ENCODE measurements around the gene MAPK8IP3.

Gene MAPK8IP3

GRCh38 chr16:1661826-1662225 lies 44.2 kb upstream of the MAPK8IP3 start:
- Histone ChIP-seq H2BK120ac (ENCODE audit: insufficient read depth, low read length, poor library complexity) (no peak overlapping the region), H3K23ac (ENCODE audit: low read length) (no peak overlapping the region), H2BK5ac (ENCODE audit: low read depth, low read length, poor library complexity) (no peak overlapping the region), H3K79me1 (ENCODE audit: low read length) (no peaks in the 10 kb centered on the region), H3K18ac (ENCODE audit: low read length) (no peak overlapping the region), H3K36me3 (ENCODE audit: control insufficient read depth in 1 of 2, insufficient read depth in 2 of 2, low read length in 2 of 2) (peaks cover 73 to 80% of the 10 kb centered on the region in 2 experiments), H2AK5ac (ENCODE audit: low read length) (no peak overlapping the region), H3K4me2 (ENCODE audit: low read length) (no peak overlapping the region), H3K14ac (ENCODE audit: low read length) (no peak overlapping the region), H3K27ac (ENCODE audit: low read depth, low read length) (no peak overlapping the region), H2AFZ (ENCODE audit: insufficient read depth, low read length, poor library complexity) (no peak overlapping the region), H3K4me1 (ENCODE audit: control insufficient read depth in 1 of 2, insufficient read depth in 2 of 2, low read length in 2 of 2) (no peaks in the 10 kb centered on the region), H4K8ac (ENCODE audit: low read depth, low read length) (no peak overlapping the region), H2BK12ac (ENCODE audit: low read length) (no peak overlapping the region), H3K4ac (ENCODE audit: low read depth, low read length) (no peak overlapping the region), H3K4me3 (ENCODE audit: low read depth, low read length) (no peak overlapping the region), H3K27me3 (ENCODE audit: insufficient read depth, low read length) (no peaks in the 10 kb centered on the region), H3K9me3 (ENCODE audit: insufficient read depth, low read depth, low read length) (peaks cover 3% of the 10 kb centered on the region), H4K91ac (ENCODE audit: low read depth, low read length) (no peak overlapping the region), H4K12ac (ENCODE audit: low read depth, low read length) (no peak overlapping the region), H3K9ac (ENCODE audit: low read length) (no peak overlapping the region), H3K79me2 (ENCODE audit: control insufficient read depth, insufficient read depth, low read length, poor library complexity) (no peaks in the 10 kb centered on the region)
- WGBS (ENCODE audit: extremely low coverage, insufficient coverage, insufficient read length), result no CpG with 5 or more reads among the region's 2 CpGs
- no peak for DNase-seq

GRCh38 chr16:1662543-1662942 lies 43.5 kb upstream of the MAPK8IP3 start:
- no peak overlapping the region for H3K23ac ChIP-seq (ENCODE audit: low read length)
- peaks cover 73 to 80% of the 10 kb centered on the region in 2 experiments for H3K36me3 ChIP-seq (ENCODE audit: control insufficient read depth in 1 of 2, insufficient read depth in 2 of 2, low read length in 2 of 2)
- H3K4me1 ChIP-seq (ENCODE audit: control insufficient read depth in 1 of 2, insufficient read depth in 2 of 2, low read length in 2 of 2), result no peaks in the 10 kb centered on the region
- H3K79me1 ChIP-seq (ENCODE audit: low read length), result no peaks in the 10 kb centered on the region
- H2AFZ ChIP-seq (ENCODE audit: insufficient read depth, low read length, poor library complexity), result no peak overlapping the region
- H3K4me3 ChIP-seq (ENCODE audit: low read depth, low read length), result no peak overlapping the region
- H3K79me2 ChIP-seq (ENCODE audit: control insufficient read depth, insufficient read depth, low read length, poor library complexity), result no peaks in the 10 kb centered on the region
- no peak overlapping the region for H2BK120ac ChIP-seq (ENCODE audit: insufficient read depth, low read length, poor library complexity)
- H4K8ac ChIP-seq (ENCODE audit: low read depth, low read length), result no peak overlapping the region
- no peak overlapping the region for H3K18ac ChIP-seq (ENCODE audit: low read length)
- H3K27me3 ChIP-seq (ENCODE audit: insufficient read depth, low read length), result no peaks in the 10 kb centered on the region
- H2AK5ac ChIP-seq (ENCODE audit: low read length), result no peak overlapping the region
- no peak overlapping the region for H3K4ac ChIP-seq (ENCODE audit: low read depth, low read length)
- H2BK5ac ChIP-seq (ENCODE audit: low read depth, low read length, poor library complexity), result no peak overlapping the region
- no peak overlapping the region for H3K9ac ChIP-seq (ENCODE audit: low read length)
- H3K27ac ChIP-seq (ENCODE audit: low read depth, low read length), result no peak overlapping the region
- no peak overlapping the region for H4K91ac ChIP-seq (ENCODE audit: low read depth, low read length)
- H3K9me3 ChIP-seq (ENCODE audit: insufficient read depth, low read depth, low read length), result peaks cover 3% of the 10 kb centered on the region
- H3K4me2 ChIP-seq (ENCODE audit: low read length), result no peak overlapping the region
- DNase-seq, result no peak
- no peak overlapping the region for H3K14ac ChIP-seq (ENCODE audit: low read length)
- no peak overlapping the region for H4K12ac ChIP-seq (ENCODE audit: low read depth, low read length)
- WGBS (ENCODE audit: extremely low coverage, insufficient coverage, insufficient read length), result no CpG with 5 or more reads among the region's 20 CpGs
- H2BK12ac ChIP-seq (ENCODE audit: low read length), result no peak overlapping the region

GRCh38 chr16:1665829-1666228 lies 40.2 kb upstream of the MAPK8IP3 start:
- H3K79me1 ChIP-seq (ENCODE audit: low read length), result no peaks in the 10 kb centered on the region

GRCh38 chr16:1666316-1666715 lies 39.7 kb upstream of the MAPK8IP3 start:
- H3K4me1 ChIP-seq (ENCODE audit: control insufficient read depth in 1 of 2, insufficient read depth in 2 of 2, low read length in 2 of 2), result no peaks in the 10 kb centered on the region
- H3K9ac ChIP-seq (ENCODE audit: low read length), result no peak overlapping the region
- H3K79me1 ChIP-seq (ENCODE audit: low read length), result no peaks in the 10 kb centered on the region
- no peak overlapping the region for H3K27ac ChIP-seq (ENCODE audit: low read depth, low read length)
- H4K8ac ChIP-seq (ENCODE audit: low read depth, low read length), result no peak overlapping the region
- H3K36me3 ChIP-seq (ENCODE audit: control insufficient read depth in 1 of 2, insufficient read depth in 2 of 2, low read length in 2 of 2), result peaks cover 75 to 90% of the 10 kb centered on the region in 2 experiments
- no peak overlapping the region for H4K12ac ChIP-seq (ENCODE audit: low read depth, low read length)
- no peak overlapping the region for H4K91ac ChIP-seq (ENCODE audit: low read depth, low read length)
- no peak overlapping the region for H3K18ac ChIP-seq (ENCODE audit: low read length)
- H3K27me3 ChIP-seq (ENCODE audit: insufficient read depth, low read length), result no peaks in the 10 kb centered on the region
- no peak overlapping the region for H3K14ac ChIP-seq (ENCODE audit: low read length)
- no peak overlapping the region for H2BK12ac ChIP-seq (ENCODE audit: low read length)
- no peak overlapping the region for H3K4me2 ChIP-seq (ENCODE audit: low read length)
- no CpG with 5 or more reads among the region's 13 CpGs for WGBS (ENCODE audit: extremely low coverage, insufficient coverage, insufficient read length)
- H2AFZ ChIP-seq (ENCODE audit: insufficient read depth, low read length, poor library complexity), result no peak overlapping the region
- H3K4me3 ChIP-seq (ENCODE audit: low read depth, low read length), result no peak overlapping the region
- H3K79me2 ChIP-seq (ENCODE audit: control insufficient read depth, insufficient read depth, low read length, poor library complexity), result no peaks in the 10 kb centered on the region
- H2BK120ac ChIP-seq (ENCODE audit: insufficient read depth, low read length, poor library complexity), result no peak overlapping the region
- no peak overlapping the region for H3K23ac ChIP-seq (ENCODE audit: low read length)
- no peak for DNase-seq
- H2BK5ac ChIP-seq (ENCODE audit: low read depth, low read length, poor library complexity), result no peak overlapping the region
- peaks cover 3% of the 10 kb centered on the region for H3K9me3 ChIP-seq (ENCODE audit: insufficient read depth, low read depth, low read length)
- no peak overlapping the region for H2AK5ac ChIP-seq (ENCODE audit: low read length)
- no peak overlapping the region for H3K4ac ChIP-seq (ENCODE audit: low read depth, low read length)

More at GRCh38 chr16:1665829-1666228, 40.2 kb upstream of the MAPK8IP3 start:
- Histone ChIP-seq H4K8ac (ENCODE audit: low read depth, low read length) (no peak overlapping the region), H3K9ac (ENCODE audit: low read length) (no peak overlapping the region), H2BK5ac (ENCODE audit: low read depth, low read length, poor library complexity) (no peak overlapping the region), H3K18ac (ENCODE audit: low read length) (no peak overlapping the region), H2AK5ac (ENCODE audit: low read length) (no peak overlapping the region), H3K79me2 (ENCODE audit: control insufficient read depth, insufficient read depth, low read length, poor library complexity) (no peaks in the 10 kb centered on the region), H3K27ac (ENCODE audit: low read depth, low read length) (no peak overlapping the region), H3K4ac (ENCODE audit: low read depth, low read length) (no peak overlapping the region), H2AFZ (ENCODE audit: insufficient read depth, low read length, poor library complexity) (no peak overlapping the region), H2BK12ac (ENCODE audit: low read length) (no peak overlapping the region), H3K4me2 (ENCODE audit: low read length) (no peak overlapping the region), H3K9me3 (ENCODE audit: insufficient read depth, low read depth, low read length) (peaks cover 3% of the 10 kb centered on the region), H4K91ac (ENCODE audit: low read depth, low read length) (no peak overlapping the region), H3K36me3 (ENCODE audit: control insufficient read depth in 1 of 2, insufficient read depth in 2 of 2, low read length in 2 of 2) (peaks cover 73 to 85% of the 10 kb centered on the region in 2 experiments), H3K4me3 (ENCODE audit: low read depth, low read length) (no peak overlapping the region), H2BK120ac (ENCODE audit: insufficient read depth, low read length, poor library complexity) (no peak overlapping the region), H3K23ac (ENCODE audit: low read length) (no peak overlapping the region), H4K12ac (ENCODE audit: low read depth, low read length) (no peak overlapping the region), H3K14ac (ENCODE audit: low read length) (no peak overlapping the region), H3K4me1 (ENCODE audit: control insufficient read depth in 1 of 2, insufficient read depth in 2 of 2, low read length in 2 of 2) (no peaks in the 10 kb centered on the region), H3K27me3 (ENCODE audit: insufficient read depth, low read length) (no peaks in the 10 kb centered on the region)
- no peak for DNase-seq
- no CpG with 5 or more reads among the region's 15 CpGs for WGBS (ENCODE audit: extremely low coverage, insufficient coverage, insufficient read length)

Measured in trophoblast cell (in vitro differentiated cells and primary cell).